ENCODE results near the gene LDHAL6A.

Gene LDHAL6A

DNA sequence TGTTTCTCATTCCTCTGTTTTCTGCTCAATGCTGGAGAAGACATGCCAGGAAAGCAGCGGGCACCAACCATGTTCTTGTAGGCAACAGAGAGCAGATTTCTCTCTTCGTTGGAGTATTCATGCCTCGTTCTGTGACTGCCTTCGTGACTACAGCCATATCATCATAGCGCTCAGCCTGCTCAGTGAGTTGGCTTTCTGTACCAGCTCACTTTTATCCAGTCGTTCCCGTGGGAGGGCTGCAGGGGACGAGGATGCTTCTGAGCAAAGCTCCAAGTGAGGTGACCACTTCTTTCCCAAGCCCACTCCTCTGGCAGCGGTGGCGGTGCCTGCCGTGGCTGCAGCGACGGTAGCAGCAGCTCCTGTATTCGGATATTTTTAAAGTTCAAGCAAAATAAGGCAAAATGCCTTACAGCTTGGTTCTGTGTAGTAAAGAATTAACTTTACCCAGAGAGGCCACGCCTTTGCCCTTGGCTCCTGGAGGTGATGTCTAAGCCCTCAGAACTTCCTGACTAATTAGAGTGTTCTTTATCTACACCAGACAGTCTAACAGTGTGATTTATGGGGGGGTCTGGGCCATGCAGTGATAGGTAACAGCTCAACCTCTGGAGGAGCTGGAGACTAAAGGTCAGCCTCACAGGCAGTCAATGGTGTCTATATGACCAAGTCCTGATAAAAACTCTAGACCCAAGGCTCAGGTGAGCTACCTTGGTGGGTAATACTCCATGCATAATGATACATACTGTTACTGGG, 35.3 kb downstream of the LDHAL6A start:
- DNase-seq: no peak

DNA sequence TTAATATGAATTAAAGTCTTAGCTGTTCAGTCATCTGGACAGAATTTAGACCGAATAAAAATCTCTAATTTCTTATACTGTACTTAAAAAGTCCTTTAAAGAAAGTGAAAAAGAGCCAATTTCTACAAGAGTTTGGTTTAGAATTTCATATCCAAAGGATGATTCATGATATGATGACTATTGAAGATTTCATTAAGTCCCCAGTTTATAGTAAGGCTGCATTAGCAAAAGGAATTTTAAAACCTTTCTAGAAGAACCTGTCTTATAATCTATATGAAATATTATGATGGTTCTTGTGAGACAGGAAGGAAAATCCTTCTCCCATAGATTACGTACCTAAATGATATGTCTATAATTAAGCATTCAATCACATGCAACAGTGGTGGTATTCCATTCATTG, 36.3 kb downstream of the LDHAL6A start:
- DNase-seq: no peak

DNA sequence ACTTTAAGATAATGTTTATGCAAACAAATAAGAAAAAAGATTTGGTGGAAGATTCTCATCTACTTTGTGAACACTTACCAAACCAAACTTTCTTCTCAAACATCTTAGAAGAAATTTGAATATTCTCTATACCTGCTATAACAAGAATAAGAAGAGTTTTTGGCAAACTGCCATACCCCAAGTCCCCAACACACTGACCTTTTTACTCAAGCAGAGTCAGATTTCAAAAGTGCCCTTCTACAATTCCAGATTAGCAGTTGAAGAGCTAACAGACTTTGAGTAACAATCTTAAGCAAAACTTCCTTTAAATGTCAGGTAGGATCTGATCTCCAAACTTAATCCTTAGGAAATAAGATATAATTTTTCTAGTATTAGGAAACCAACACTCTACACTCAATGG, 37.2 kb downstream of the LDHAL6A start:
- no peak for DNase-seq

DNA sequence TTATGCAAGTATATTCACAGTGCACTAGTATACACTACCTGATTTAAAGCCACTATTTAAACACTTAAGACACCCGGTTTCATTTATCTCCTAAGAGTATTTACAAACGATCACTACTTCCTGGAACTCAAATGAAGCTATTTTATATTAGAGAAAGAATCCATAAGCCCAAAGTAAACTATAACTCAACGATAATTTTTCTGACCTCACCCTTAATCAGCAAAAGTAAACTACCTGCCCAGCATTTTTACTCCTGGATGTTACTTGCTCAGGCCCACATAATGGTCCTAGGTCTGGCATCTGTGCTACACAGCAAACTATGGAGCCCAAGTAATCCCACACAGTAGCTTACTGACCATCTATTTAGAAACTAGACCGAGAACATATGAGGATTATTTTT, 37.7 kb downstream of the LDHAL6A start:
- no peak for DNase-seq

DNA sequence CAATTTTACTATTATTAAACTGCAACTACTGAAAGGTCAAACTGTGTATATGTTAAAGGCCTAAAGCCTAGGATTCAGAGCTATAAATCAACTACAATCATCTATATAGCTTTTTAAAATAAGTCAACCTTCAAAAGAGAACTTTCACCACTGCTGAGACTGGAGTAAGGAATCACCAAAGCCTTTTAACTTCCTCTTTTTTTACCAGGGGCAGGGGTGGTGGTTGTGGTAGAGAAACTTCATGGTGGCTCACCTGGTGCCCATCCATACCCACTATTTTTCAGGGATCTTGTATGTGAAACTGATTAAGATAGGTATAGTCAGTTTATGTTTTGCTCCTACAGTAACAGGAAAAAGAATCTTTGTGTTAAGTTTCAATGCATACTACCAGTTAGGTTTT, 39.6 kb downstream of the LDHAL6A start:
- no peak for DNase-seq

DNA sequence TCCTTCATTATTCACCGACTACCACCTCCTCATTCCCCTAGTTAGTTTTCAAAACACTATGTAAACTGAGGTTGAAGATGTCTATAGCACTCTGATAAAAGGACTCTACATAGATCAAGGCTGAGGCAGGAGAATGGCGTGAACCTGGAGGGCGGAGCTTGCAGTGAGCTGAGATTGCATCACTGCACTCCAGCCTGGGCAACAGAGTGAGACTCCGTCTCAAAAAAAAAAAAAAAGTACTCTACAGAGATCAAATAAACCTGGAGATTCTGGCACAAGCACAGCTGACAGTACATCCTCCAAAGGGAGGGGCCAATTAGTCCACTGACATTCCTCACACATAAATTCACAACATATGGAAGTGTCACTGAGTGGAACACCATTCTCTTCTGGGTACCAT, 40.0 kb downstream of the LDHAL6A start:
- DNase-seq: no peak

DNA sequence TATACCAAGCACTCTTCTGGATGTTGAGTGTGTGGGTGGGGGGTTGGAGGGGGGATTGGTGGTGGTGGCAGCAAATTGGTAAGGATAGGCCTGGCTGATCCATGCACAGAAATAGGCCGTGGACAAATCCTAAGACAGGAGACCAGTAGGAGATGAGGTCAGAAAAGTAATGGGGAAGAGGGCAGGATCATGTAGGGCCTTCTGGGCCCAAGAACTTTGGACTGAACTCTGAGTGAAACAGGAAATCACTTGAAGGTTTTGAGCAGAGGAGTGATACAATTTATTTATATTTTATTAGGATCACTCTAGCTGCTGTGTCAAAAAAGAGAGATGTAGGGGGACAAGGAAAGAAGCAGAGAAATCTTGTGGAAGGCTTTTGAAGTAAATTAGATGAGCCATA, 42.4 kb downstream of the LDHAL6A start:
- DNase-seq: no peak

DNA sequence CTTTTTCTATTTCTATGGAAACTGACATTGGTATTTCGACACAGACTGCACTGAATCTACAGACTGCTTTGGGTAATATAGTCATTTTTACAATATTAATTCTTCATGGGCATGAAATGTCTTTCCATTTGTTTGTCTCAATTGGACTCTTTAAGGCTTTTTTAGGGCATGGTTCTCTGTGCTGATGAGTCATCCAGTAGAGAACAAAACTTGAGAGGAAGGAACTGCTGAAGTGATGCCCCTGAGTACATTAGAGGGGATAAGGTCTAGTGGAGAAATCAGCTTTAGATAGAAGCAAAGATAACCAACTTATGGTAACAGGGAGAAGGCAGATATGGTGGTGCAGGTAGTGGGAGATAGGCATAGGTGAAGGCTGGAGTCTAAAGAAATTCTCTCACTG, 46.0 kb downstream of the LDHAL6A start:
- DNase-seq: no peak

DNA sequence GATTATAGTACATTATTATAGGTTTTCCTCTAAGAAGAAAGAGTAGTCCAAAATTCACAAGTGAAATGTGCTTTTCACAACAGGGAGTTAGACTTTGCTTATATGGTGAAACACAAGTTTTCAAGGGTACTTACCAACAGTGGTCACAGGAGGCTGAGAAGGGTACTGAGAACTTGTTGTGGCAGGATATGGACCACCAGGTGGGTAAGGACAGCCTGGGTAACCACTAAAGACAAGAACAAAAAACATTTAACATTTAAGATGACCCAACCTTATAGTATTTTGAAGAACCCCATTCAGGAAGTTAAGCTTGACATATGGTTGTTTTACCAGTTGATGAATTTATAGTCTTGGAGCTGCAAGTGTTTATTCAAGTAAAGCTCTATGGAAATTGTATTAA, 46.7 kb downstream of the LDHAL6A start:
- no peak for DNase-seq

DNA sequence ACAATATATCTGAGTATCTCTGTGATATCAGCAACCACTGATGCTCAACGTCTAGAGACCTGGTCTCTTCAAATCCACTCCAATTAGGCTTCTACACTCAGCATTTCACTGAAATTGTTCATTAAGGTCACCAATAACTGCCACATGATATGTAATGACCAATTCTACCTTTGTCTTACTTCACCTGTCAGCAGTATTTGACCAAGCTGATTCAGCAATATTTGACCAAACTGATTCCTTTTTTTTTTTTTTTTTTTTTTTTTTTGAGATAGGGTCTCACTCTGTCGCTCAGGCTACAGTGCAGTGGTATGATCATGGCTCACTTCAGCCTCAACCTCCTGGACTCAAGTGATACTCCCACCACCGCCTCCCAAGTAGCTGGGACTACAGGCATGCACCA, 65.5 kb downstream of the LDHAL6A start:
- DNase-seq: no peak

DNA sequence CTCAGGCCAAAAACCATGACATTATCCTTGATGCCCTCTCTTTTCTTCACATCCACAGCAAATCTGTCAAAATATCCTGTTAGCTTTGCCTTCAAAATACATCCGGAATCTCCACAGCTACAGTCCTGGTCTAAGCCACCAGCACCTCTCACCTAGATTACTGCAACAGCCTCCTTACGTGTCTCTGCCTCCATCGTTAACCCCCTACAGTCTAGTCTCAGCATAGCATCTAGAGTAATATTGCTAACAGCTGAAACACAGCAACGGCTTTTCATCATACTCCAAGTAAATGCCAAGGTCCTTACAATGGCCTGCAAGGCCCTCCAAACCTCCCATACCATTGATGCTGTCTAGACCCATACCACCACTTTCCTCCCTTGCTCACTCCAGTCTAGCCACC, 66.7 kb downstream of the LDHAL6A start:
- DNase-seq: no peak

DNA sequence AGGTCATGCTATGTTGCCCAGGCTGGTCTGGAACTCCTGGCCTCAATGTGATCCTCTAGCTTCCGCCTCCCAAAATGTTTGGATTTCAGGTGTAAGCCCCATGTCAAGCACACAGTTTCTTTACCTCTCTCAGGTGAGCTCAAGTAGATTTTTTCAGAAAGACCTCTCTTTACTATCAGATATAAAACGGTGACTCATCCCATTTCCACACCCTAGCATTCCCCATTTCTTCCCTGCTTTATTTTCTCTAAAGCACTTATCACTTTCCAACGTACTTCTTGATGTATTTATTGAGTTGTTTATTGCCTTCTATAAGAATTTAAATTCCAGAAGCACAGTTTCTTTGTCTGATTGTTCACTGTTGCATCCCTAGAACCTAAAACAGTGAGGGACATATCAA, 67.4 kb downstream of the LDHAL6A start:
- DNase-seq: no peak

DNA sequence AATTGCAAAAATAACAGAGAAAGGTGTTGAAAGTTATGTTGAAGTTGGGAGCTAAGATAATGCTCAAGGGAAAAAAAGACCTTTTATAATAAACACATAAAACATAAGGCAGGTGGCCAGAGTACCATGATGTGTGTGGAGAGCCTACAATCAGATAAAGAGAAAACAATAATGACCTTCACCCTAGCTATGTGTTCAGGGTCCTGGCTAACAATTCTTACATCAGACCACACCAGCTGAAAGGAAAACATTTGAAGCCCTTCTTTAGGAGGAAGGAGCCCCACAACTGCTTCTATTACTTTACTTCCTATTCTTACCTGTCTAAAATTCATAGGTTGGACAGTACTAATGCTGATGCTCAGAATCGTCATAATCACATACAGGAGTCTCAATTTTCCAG, 68.6 kb downstream of the LDHAL6A start:
- no peak for DNase-seq

DNA sequence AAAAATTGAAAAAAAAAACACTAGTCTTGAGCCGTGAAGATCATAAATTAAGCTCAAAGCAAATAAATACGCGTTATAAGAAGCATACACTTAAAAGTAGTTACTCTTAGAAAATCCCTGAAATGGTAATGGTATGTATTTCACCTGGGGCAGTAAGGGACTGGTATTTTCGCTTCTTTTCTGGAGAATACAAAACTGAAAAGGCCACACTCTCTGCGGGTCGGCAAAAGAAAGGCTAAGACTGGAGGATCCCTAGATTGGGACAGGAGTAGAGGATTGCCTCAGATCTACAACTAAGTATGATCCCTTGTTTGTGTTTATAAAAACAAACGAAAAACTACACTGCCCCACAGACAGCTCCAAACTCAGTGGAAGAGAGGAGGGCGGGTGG, 70.5 kb downstream of the LDHAL6A start:
- no peak for DNase-seq

DNA sequence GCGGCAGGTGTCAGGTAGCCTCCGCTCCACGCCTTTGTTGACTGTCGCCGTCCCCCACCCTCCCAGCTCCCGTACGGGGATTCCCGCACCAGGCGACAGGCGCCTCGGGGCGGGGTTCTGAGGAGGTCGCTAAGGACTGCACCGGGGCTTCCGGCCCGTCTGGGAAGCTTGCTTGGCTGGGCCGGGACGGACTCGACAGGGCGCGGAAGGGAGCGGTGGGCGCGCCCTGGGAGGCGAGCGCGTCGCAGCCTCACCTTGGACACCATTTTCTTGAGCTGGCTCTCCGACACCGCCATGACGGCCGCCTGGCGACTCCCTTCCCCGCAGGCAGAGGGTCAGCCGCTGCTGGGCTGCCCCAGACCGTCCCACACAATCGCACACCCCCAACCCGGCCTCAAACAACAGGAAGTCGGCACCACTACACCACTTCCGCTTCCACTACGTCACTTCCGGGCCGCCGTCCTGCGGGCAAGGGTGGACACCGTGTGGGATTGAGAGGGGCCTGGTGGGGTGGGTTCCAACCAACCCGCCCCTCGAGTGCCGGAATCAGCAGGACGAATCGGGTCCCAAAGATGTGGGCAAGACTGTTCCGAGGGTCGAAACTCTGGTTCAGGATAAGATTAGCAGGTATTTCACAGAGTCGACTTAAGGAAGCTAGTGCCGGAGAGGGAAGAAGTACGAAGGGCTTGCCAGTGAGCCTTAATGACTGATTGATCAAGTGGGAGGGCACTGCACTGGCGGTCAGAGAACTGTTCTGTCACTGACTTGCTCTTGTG, 71.1 kb downstream of the LDHAL6A start, which contains the start of gene TSG101:
TSG101 (minus strand) TSS at position 422 of the 776 bp plus-strand sequence; CDS start at position 296, 126 bp downstream.
- peak; percentile 49 for DNase-seq

DNA sequence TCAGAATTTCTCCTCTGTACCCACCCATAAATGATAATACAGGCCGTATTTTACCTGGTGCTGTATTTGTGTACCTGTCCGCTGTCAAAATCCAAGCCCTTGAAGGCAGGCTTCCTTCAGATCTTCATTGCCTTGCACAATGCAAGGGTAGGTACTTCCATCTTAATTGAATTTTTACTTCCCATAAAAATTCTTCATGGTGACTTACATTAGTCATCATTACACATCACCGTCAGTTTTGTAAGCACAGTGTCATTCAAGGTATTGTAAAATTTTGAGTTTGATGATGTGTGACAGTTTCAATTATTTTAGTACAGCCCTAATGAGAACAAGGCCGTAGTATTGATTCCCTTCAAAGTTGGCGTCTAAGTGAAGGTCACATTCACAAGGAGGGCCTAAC, 71.9 kb downstream of the LDHAL6A start:
- no peak for DNase-seq
